ENCODE data around the gene ENOX1. TPM values are rescaled to one million over a fixed set of nuclear protein-coding genes. Genes with fewer than 3 reads are reported as not detected.

The ENOX1 gene
- total RNA-seq, 1 donor = 7.4 TPM

GRCh38 chr13:43193789-43194420, 592.9 kb downstream of the ENOX1 start:
- no peak for DNase-seq (ENCODE audit: low read depth)
- no peak for TF ChIP-seq CTCF (IDR thresholded peaks at IDR 0.05; ENCODE audit: insufficient read depth, low read length)

GRCh38 chr13:43191546-43191945, 595.2 kb downstream of the ENOX1 start:
- DNase-seq (ENCODE audit: low read depth) = no peak
- TF ChIP-seq CTCF (IDR thresholded peaks at IDR 0.05; ENCODE audit: insufficient read depth, low read length) = no peak

More at GRCh38 chr13:43193789-43194420, 592.9 kb downstream of the ENOX1 start:
- H3K4me3 ChIP-seq (ENCODE audit: low read depth, low read length) = no peak overlapping the region

GRCh38 chr13:43185226-43185625, 601.5 kb downstream of the ENOX1 start:
- no peak for DNase-seq (ENCODE audit: low read depth)
- TF ChIP-seq CTCF (IDR thresholded peaks at IDR 0.05; ENCODE audit: insufficient read depth, low read length) = no peak
- H3K4me3 ChIP-seq (ENCODE audit: low read depth, low read length) = no peak overlapping the region

More at GRCh38 chr13:43191546-43191945, 595.2 kb downstream of the ENOX1 start:
- no peak overlapping the region for H3K4me3 ChIP-seq (ENCODE audit: low read depth, low read length)

GRCh38 chr13:43180837-43181236, 605.9 kb downstream of the ENOX1 start:
- no peak for TF ChIP-seq CTCF (IDR thresholded peaks at IDR 0.05; ENCODE audit: insufficient read depth, low read length)
- H3K4me3 ChIP-seq (ENCODE audit: low read depth, low read length) = no peak overlapping the region
- DNase-seq (ENCODE audit: low read depth) = no peak

- no peak for DNase-seq (ENCODE audit: low read depth)
- H3K4me3 ChIP-seq (ENCODE audit: low read depth, low read length) = no peak overlapping the region
- TF ChIP-seq CTCF (IDR thresholded peaks at IDR 0.05; ENCODE audit: insufficient read depth, low read length) = no peak
These were observed 606.6 kb downstream of the ENOX1 start for GRCh38 chr13:43180036-43180660.

GRCh38 chr13:43171489-43171888, 615.3 kb downstream of the ENOX1 start:
- TF ChIP-seq CTCF (IDR thresholded peaks at IDR 0.05; ENCODE audit: insufficient read depth, low read length) = no peak
- no peak for DNase-seq (ENCODE audit: low read depth)
- no peak overlapping the region for H3K4me3 ChIP-seq (ENCODE audit: low read depth, low read length)
